CD4-positive, alpha-beta T cell treated with Interleukin-6 at 100 ng/mL for 8 hours (primary cell): ENCODE results near the gene C19orf33.

ENCODE experiments used
- DNase-seq: peaks from one replicate; pipeline ENCODE4 v3.0.0-alpha.2; 2020; ENCODE audit warnings: mixed read lengths, low spot score

C19orf33 gene

GRCh38 chr19:38346837-38347236, 42.8 kb downstream of the C19orf33 start:
- DNase-seq = no peak

- no peak for DNase-seq
These were observed 46.8 kb downstream of the C19orf33 start for GRCh38 chr19:38350883-38351282.

DNA sequence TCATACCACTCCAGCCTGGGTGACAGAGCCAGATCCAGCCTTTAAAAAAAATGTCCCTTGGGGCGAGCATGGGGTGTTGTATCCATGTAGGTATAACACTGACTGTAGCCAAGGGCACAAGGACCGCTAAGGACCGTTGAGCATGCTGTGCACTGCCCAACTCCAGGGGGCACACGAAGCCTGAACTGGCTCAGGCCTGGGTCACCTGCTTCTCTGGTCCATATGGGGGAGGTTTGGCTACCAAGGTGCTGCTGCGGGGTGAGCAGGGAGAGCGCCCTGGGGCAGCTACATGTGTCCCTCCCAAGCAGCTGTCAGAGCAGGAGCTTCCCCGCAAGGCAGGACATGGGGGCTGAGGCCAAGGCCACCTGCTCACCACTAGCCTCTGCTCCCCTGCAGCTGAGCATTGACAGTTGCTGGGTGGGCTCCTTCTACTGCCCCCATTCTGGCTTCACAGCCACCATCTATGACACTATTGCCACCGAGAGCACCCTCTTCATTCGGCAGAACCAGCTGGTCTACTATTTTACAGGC, 47.9 kb downstream of the C19orf33 start:
- no peak for DNase-seq

DNA sequence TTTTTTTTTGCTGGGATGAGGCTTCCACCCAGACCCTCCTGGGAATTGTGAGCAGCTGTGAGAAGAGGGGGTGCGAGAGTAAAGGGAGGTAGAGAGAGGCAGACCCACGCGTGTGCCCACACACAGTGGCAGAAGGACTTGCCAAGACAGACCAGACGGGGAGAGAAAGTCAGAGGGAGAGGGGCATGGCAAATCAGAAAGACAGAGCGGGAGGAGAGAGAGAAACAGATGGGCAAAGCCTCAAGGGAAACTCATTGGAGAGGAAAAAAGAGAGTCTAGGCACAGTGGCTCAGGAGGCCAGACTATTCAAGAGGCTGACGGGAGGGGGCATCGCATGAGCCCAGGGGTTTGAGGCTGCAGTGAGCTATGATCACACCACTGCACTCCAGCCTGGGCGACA, 48.6 kb downstream of the C19orf33 start:
- DNase-seq = no peak
